Stimulated activated CD4-positive, alpha-beta T cell treated with anti-CD3 and anti-CD28 coated beads, Interleukin-2, amount 100 ng/mL, for 48 hours (primary cell): ENCODE measurements around the gene C11orf68.

ENCODE experiments used
- DNase-seq, 2 donors: peaks; one replicate each; pipeline ENCODE4 v3.0.0-alpha.2; 2020

C11orf68 gene

DNA sequence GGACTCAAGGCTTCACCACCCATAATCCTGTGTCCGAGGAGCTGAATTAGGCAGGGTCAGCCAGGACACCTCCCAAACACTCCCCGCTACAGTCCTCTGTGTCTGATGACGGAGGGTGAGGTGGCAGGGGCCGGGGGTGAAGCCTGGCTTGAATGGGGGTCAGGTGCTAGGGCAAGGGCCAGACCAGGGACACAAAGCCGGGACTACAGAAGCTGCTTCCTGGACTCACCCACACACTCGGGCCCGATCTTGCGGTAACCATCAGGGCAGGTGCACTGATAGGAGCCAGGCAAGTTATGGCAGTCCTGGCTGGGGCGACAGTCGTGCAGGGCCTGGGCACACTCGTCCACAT, 48.6 kb downstream of the C11orf68 start:
- no peak for DNase-seq

DNA sequence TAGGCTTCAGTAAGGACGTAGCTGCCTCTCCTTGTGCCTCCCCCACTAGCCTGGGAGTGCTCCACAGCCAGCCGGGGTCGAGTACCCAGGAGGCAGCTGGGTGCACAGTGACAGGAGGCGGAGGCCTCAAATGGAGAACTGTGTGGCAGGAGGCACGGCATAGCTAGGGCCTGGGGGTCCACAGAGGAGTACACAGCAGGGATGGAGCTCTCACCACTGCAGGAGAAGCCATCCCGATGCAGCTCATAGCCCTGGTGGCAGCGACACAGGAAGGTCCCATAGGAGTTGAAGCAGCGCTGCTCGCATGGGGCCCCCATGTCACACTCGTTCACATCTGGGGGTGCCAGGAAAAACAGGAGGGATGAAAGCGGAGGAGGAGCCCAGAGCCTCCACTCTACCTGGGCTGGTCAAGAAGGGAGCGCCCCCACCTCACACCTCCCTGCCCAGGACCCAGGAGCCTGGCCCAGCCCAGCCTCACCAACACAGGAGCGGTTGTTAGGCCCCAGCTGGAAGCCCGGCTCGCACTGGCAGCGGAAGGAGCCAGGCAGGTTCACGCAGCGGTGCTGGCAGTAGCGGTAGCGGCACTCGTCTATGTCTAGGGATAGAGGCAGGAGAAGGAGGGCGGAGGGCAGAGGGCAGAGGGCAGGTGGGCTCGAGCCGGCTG, 49.1 kb downstream of the C11orf68 start:
- DNase-seq = no peak

DNA sequence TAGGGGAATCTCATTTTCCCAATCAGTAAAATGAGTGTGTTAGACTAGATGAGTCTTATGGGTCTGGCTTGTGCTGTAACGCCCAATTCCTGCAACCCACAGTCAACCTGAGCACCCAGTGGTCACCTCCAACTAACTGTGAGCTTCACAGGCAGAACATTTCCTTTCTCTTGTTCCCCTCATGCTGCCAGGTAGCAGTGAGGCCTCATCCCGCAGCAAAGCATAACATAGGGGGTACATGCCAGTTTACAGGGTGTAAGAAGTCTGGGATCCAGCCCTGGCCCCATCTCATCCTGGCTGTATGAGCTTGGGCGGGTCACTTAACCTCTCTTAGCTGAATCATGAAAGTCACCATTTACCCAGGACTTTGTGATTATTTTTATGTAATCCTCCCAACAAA, 50.0 kb downstream of the C11orf68 start:
- no peak for DNase-seq

- DNase-seq = no peak
Measured at GRCh38 chr11:65868076-65868667, 50.7 kb downstream of the C11orf68 start.

DNA sequence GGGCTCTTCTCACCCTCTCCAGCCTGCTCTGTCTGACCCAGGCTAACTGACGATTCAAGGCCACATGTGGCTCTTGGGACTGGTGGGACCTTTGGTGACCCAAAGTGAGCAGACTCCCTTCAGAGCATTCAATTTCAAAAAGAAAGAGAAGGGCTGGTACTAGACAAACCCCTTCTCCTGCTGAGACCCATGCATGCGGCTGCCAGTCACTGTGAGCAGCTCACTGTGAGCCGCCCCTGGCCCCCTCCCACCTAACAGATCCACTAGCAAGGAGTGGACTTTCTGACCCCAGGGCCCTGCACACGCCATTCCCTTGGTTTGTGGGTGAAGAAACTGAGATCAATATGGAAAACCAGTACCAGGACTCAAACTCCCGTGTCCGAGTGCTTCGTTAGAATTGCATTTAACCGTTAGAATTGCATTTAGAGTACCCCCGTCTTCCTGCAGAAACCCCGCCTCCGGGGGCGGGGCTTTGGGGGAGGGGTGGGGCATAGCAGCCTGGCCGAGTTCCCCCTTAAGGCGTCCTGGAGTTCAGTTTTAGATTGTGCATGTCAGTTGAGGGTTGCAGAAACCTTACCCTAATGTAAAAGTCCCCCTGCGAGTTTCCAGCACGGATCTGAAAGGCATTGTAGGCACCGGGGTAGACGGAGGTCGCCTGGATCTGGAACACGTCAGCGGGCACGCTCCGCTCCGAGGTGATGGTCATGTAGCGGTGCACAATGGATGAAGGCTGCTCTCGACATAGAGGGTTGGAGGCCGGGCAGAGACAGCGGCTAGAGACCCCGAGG, 51.4 kb downstream of the C11orf68 start:
- no peak for DNase-seq
